H1 (cell line): ENCODE results near the gene SNAP25. TPM values are rescaled to one million over a fixed set of nuclear protein-coding genes. Genes with fewer than 3 reads are reported as not detected.

ENCODE experiments used
- CTCF ChIA-PET: fragments of 300-600 bp; sonication (Branson Sonifier 250); formaldehyde crosslinking; loops from one replicate; lab custom pipeline; 2021; ENCODE audit not compliant: partially characterized antibody; lab: Charles Lee
- POLR2A ChIA-PET: fragments of 300-600 bp; sonication (Branson Sonifier 250); formaldehyde crosslinking; loops from one replicate; lab custom pipeline; 2021; ENCODE audit warnings: inconsistent platforms; ENCODE audit not compliant: partially characterized antibody; lab: Charles Lee
- DNase-seq, 2 experiments: peaks; one replicate each; pipeline versions ENCODE4 v3.0.0 to v3.0.0-alpha.2; 2010 to 2022; ENCODE audit warnings: low spot score in 2 of 2, low read depth in 1 of 2, mixed read lengths in 1 of 2
- FAIRE-seq: peaks from 2 replicates; lab custom pipeline; 2011; peaks lifted over from hg19 to GRCh38; lab: Jason Lieb, UNC
- H2AFZ ChIP-seq: 2 replicates; pipeline ENCODE4 v1.8.1; 2012; ENCODE audit warnings: low read length, inconsistent platforms
- H2AK5ac ChIP-seq: 2 replicates; pipeline ENCODE4 v1.6.1; 2013; ENCODE audit warnings: low read depth, low read length
- H2BK120ac ChIP-seq: replicated peaks from 2 replicates; pipeline ENCODE3; 2013; ENCODE audit warnings: low read depth, low read length, inconsistent platforms
- H2BK12ac ChIP-seq: 2 replicates; pipeline ENCODE4 v1.6.1; 2013; ENCODE audit warnings: low read depth, low read length
- H2BK15ac ChIP-seq: 2 replicates; pipeline ENCODE4 v1.6.1; 2013; ENCODE audit warnings: low read length
- H2BK20ac ChIP-seq: 2 replicates; pipeline ENCODE4 v1.6.1; 2013; ENCODE audit warnings: low read length
- H2BK5ac ChIP-seq: 2 replicates; pipeline ENCODE4 v1.6.1; 2013; ENCODE audit warnings: low read depth, low read length
- H3K14ac ChIP-seq: 2 replicates; pipeline ENCODE4 v1.6.1; 2013; ENCODE audit warnings: inconsistent platforms; ENCODE audit not compliant: insufficient read length
- H3K18ac ChIP-seq: 2 replicates; pipeline ENCODE4 v1.6.1; 2013; ENCODE audit warnings: low read length; ENCODE audit errors: extremely low read depth
- H3K23ac ChIP-seq: 2 replicates; pipeline ENCODE4 v1.6.1; 2013; ENCODE audit warnings: inconsistent platforms; ENCODE audit not compliant: insufficient read length
- H3K23me2 ChIP-seq: 2 replicates; pipeline ENCODE4 v1.6.1; 2013; ENCODE audit warnings: low read depth, low read length
- H3K27ac ChIP-seq: 2 replicates; pipeline ENCODE4 v1.6.1; 2011; ENCODE audit warnings: low read depth, low read length, inconsistent platforms
- H3K27me3 ChIP-seq, 4 experiments: replicated peaks in 1 of 4; 1 replicate in 1 of 4; 2 replicates in 3 of 4; pipeline versions ENCODE4 v1.6.1 to v1.8.1; 2011 to 2013; ENCODE audit warnings: low read length in 3 of 4, mild to moderate bottlenecking in 3 of 4, inconsistent platforms in 2 of 4, mixed read lengths in 2 of 4, moderate library complexity in 1 of 4; ENCODE audit not compliant: control insufficient read depth in 3 of 4, insufficient read depth in 3 of 4; ENCODE audit errors: extremely low read depth in 1 of 4
- H3K36me3 ChIP-seq, 4 experiments: 2 replicates each; pipeline versions ENCODE4 v1.6.1 to v1.8.1; 2011 to 2013; ENCODE audit warnings: mild to moderate bottlenecking in 4 of 4, low read length in 3 of 4, moderate library complexity in 2 of 4, control low read depth in 1 of 4, inconsistent platforms in 1 of 4; ENCODE audit not compliant: insufficient read depth in 4 of 4, control insufficient read depth in 2 of 4
- H3K4ac ChIP-seq: replicated peaks from 2 replicates; pipeline ENCODE3; 2013; ENCODE audit warnings: low read length, low read depth, mixed read lengths, inconsistent platforms; ENCODE audit not compliant: insufficient read length
- H3K4me1 ChIP-seq, 4 experiments: replicated peaks in 1 of 4; 1 replicate in 1 of 4; 2 replicates in 3 of 4; pipeline versions ENCODE4 v1.6.1 to v1.8.1; 2011 to 2013; ENCODE audit warnings: low read length in 3 of 4, inconsistent platforms in 2 of 4, mixed read lengths in 1 of 4; ENCODE audit not compliant: insufficient read depth in 4 of 4, control insufficient read depth in 3 of 4
- H3K4me2 ChIP-seq, 2 experiments: 2 replicates each; pipeline versions ENCODE4 v1.6.1 to v1.8.1; 2011 to 2013; ENCODE audit warnings: low read depth in 2 of 2, low read length in 2 of 2, control low read depth in 1 of 2, inconsistent platforms in 1 of 2, mild to moderate bottlenecking in 1 of 2; ENCODE audit not compliant: insufficient read depth in 1 of 2
- H3K4me3 ChIP-seq, 4 experiments: fragments of 200-600, 300-600 bp in 1 of 4; sonication (generic), shearing (Covaris generic), sonication (Bioruptor Twin) in 1 of 4; 2 replicates each; pipeline versions ENCODE4 v1.5.1 to v1.8.1; 2011 to 2016; ENCODE audit warnings: low read length in 4 of 4, low read depth in 3 of 4, control low read depth in 2 of 4, inconsistent platforms in 2 of 4, mild to moderate bottlenecking in 2 of 4, mixed read lengths in 1 of 4, moderate library complexity in 1 of 4; ENCODE audit not compliant: insufficient read depth in 2 of 4; ENCODE audit errors: extremely low read depth in 1 of 4
- H3K56ac ChIP-seq: replicated peaks from 2 replicates; pipeline ENCODE3; 2013; ENCODE audit warnings: low read depth, mild to moderate bottlenecking, mixed read lengths, low read length, inconsistent platforms; ENCODE audit not compliant: insufficient read length
- H3K79me1 ChIP-seq: 2 replicates; pipeline ENCODE4 v1.6.1; 2013; ENCODE audit warnings: low read depth, low read length, control low read depth
- H3K79me2 ChIP-seq, 2 experiments: 2 replicates each; pipeline versions ENCODE4 v1.6.1 to v1.8.1; 2012 to 2013; ENCODE audit warnings: low read length in 2 of 2, mild to moderate bottlenecking in 2 of 2, inconsistent platforms in 1 of 2; ENCODE audit not compliant: insufficient read depth in 2 of 2, control insufficient read depth in 1 of 2
- H3K9ac ChIP-seq, 4 experiments: replicated peaks in 1 of 4; 1 replicate in 1 of 4; 2 replicates in 3 of 4; pipeline versions ENCODE4 v1.6.1 to v1.8.1; 2011 to 2013; ENCODE audit warnings: low read depth in 3 of 4, low read length in 3 of 4, control low read depth in 2 of 4, mild to moderate bottlenecking in 2 of 4, moderate library complexity in 2 of 4, inconsistent platforms in 1 of 4; ENCODE audit errors: extremely low read depth in 1 of 4
- H3K9me3 ChIP-seq, 2 experiments: 2 replicates each; pipeline versions ENCODE4 v1.6.1 to v1.8.1; 2012 to 2013; ENCODE audit warnings: mild to moderate bottlenecking in 2 of 2, moderate library complexity in 2 of 2, control low read depth in 1 of 2, inconsistent platforms in 1 of 2, low read depth in 1 of 2, low read length in 1 of 2, mixed read lengths in 1 of 2; ENCODE audit not compliant: insufficient read depth in 2 of 2
- H4K20me1 ChIP-seq, 2 experiments: replicated peaks in 1 of 2; 2 replicates each; pipeline versions ENCODE3 to v1.8.1; 2011 to 2013; ENCODE audit warnings: inconsistent platforms in 2 of 2, low read length in 2 of 2, mild to moderate bottlenecking in 1 of 2; ENCODE audit not compliant: insufficient read depth in 2 of 2, control insufficient read depth in 1 of 2
- H4K5ac ChIP-seq: 2 replicates; pipeline ENCODE4 v1.6.1; 2013; ENCODE audit warnings: low read length, low read depth, mixed read lengths, inconsistent platforms; ENCODE audit not compliant: insufficient read length
- H4K8ac ChIP-seq: 2 replicates; pipeline ENCODE4 v1.8.0; 2013; ENCODE audit warnings: mild to moderate bottlenecking, moderate library complexity, low read length, inconsistent platforms; ENCODE audit not compliant: insufficient read depth; ENCODE audit errors: extremely low read depth
- H4K91ac ChIP-seq: replicated peaks from 2 replicates; pipeline ENCODE3; 2013; ENCODE audit warnings: low read length, mixed read lengths, inconsistent platforms; ENCODE audit not compliant: insufficient read length
- ASH2L ChIP-seq: fragments of 200-600, 300-600 bp; sonication (generic); IDR thresholded peaks from one replicate; pipeline ENCODE4 v1.7.1; 2017; ENCODE audit warnings: low read length
- WGBS, 2 experiments: shearing (Covaris generic) in 1 of 2; methylation state at CpG; one replicate each; pipeline versions ENCODE4 v1.1.6 to v1.1.7; 2013 to 2015; ENCODE audit warnings: low lambda C conversion rate in 2 of 2, mixed read lengths in 2 of 2, inconsistent platforms in 1 of 2, low coverage in 1 of 2, missing lambda C conversion rate in 1 of 2; ENCODE audit not compliant: insufficient replicate concordance in 2 of 2, insufficient coverage in 1 of 2, insufficient read length in 1 of 2; ENCODE audit errors: extremely low coverage in 1 of 2, missing lambda C conversion rate in 1 of 2; 5-methylcytosine and 5-hydroxymethylcytosine counted together
- polyA plus RNA-seq, 7 experiments: library from polyadenylated mRNA; depleted of rRNA in 3 of 7; stranded (reverse) in 5 of 7; unstranded in 2 of 7; fragments of >200 nt in 5 of 7; fragments of 200-250 nt in 2 of 7; gene quantifications; 1 replicate in 5 of 7; 2 replicates in 1 of 7; 4 replicates in 1 of 7; pipeline versions ENCODE4 v1.2.1 to v1.2.3, GENCODE V29; 2011 to 2013; ENCODE audit warnings: missing spikeins in 2 of 7, mixed read lengths in 2 of 7
- total RNA-seq: library from RNA; stranded (reverse); fragmentation: NEBNext Ultra II Directional; extraction: Animal tissue kit (Norgen Biotek cat#: 25700); gene quantifications from 2 replicates; pipeline ENCODE4 v1.2.1, GENCODE V29; 2021

Gene SNAP25
- total and polyA plus RNA-seq, 2 of the 8 experiments (the other 6 are each of a cell fraction or from before 2014, with no cell fraction given), result 0.51 to 0.52 TPM

DNA sequence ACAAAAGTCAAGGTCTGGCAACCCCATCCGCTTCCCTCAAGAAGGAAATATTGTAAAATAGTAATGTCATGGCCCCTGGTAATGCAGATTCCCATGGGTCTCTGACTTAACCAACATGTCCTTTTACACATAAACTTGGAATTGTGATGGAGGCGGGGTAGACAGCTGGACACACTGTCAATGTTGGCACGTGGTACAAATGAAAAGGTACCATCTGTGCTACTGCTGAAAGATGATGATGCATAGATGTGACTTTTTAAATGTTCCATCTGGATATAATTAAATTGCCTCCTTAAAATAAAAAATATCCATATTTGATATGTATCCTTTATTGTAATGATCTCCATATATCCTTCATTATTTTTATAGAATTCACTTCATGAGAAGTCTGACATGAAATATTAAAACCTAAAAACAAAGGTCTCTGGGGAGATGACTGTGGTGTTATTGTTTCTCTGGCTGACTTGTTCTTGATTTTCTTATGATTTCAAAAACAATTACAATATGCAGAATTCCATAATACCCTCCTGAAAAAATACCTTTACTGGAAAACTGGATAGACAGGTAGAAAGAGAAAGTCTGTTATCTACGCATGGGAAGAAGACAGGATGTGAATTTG is 110.9 kb downstream of the SNAP25 start:
- H3K14ac ChIP-seq, result no peak overlapping the region
- H2BK5ac ChIP-seq, result no peak overlapping the region
- H3K4me3 ChIP-seq, result no peak overlapping the region
- H2BK15ac ChIP-seq, result no peak overlapping the region
- no peak overlapping the region for H4K5ac ChIP-seq
- no peak overlapping the region for H3K4ac ChIP-seq
- FAIRE-seq (no peak), DNase-seq (no peak)
- no peak overlapping the region for H2BK120ac ChIP-seq
- POLR2A ChIA-PET, result no interaction called here
- H3K23me2 ChIP-seq, result no peaks in the 10 kb centered on the region
- TF ChIP-seq ASH2L, result no peak
- no peak overlapping the region for H4K91ac ChIP-seq
- no peaks in the 10 kb centered on the region for H4K20me1 ChIP-seq
- H3K36me3 ChIP-seq, result no peaks in the 10 kb centered on the region
- H2BK20ac ChIP-seq, result no peak overlapping the region
- WGBS, 2 experiments, result 100% methylated on average over 4 of the region's 4 CpGs; no CpG with 5 or more reads in 1 of the 2 experiments
- H3K79me2 ChIP-seq, result no peaks in the 10 kb centered on the region
- H4K8ac ChIP-seq, result no peak overlapping the region
- H3K4me1 ChIP-seq, result peaks cover 0 to 4% (median 2%) of the 10 kb centered on the region in 4 experiments; a peak in 2 of 7 replicates
- H3K4me2 ChIP-seq, result no peak overlapping the region
- H3K23ac ChIP-seq, result no peak overlapping the region
- CTCF ChIA-PET, result interaction anchor here (0.6 to 1.7 kb wide), 3 partner anchors 11 to 87 kb away, joined by 3 read pairs; no protein-coding TSS in a partner anchor
- H3K56ac ChIP-seq, result no peak overlapping the region
- no peak overlapping the region for H3K18ac ChIP-seq
- no peak overlapping the region for H2BK12ac ChIP-seq
- H3K27ac ChIP-seq, result no peak overlapping the region
- no peaks in the 10 kb centered on the region for H3K79me1 ChIP-seq
- H2AK5ac ChIP-seq, result no peak overlapping the region
- no peaks in the 10 kb centered on the region for H3K9me3 ChIP-seq
- no peak overlapping the region for H2AFZ ChIP-seq
- no peak overlapping the region for H3K9ac ChIP-seq
- H3K27me3 ChIP-seq, result no peaks in the 10 kb centered on the region
